SHP77 treated with DMSO at 0.1 percent for 48 hours (cell line): ENCODE results near the gene DEAF1.
"Not testable (repeated sequence)": the region's sequence is repeated elsewhere in the genome, so short reads cannot be mapped to it uniquely, and the experiment has no call there.

Experiments used
- DNase-seq: peaks from one replicate; lab custom pipeline; 2025; lab: John Stamatoyannopoulos, UW

DEAF1 gene

DNA sequence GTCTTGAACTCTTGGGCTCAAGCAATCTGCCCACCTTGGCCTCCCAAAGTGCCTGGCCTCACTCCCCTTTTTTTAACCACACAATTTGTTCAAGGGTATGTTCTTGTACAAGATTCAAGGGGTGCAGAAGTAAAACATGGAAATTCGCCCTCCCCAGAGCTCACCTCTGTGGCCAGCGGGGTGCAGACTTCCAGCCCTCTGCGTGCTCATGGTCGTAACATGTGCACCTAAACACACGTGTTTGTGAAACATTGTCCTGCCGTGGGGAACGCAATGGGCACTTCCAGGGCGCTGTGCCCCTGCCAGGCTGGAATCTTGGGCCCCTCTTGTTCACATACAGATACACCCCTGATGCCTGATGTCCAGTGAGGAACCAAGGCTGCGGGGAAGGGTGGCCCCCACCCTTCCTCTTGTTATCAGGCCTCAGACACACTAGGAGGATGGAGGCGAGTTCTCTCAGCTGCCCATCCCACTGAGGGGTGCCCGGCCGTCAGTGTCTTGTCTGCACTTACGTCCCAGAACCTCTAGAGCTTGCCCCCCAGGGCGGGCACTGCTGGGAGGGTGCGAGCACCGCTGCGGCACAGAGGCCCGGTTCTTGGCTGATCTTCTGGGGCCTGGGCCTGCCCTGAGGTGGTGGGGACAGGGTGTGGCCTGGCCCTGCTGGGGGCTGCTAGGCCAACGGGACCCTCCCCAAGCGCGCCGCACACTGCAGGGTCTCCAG lies 6.9 kb upstream of the DEAF1 start:
- no peak for DNase-seq

DNA sequence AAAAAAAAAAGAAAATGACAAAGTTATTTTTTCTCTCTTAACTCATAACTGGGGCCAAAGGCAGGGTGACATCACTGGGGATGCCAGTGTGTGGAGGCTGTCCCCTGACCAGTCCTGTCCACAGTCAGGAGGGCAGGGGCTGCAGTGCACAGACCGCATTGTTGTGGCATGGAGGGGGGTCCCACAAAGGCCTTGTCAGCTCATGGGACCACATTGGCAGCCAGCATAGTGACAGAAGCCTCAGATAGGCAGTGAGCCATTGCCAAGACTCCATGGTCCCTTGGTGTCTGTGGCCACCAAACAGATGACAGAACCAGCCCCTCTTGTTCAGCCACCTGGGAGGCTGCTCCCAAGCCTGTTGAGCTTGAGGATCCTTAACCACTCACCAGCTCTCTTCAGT lies 4.7 kb upstream of the DEAF1 start:
- DNase-seq = no peak

DNA sequence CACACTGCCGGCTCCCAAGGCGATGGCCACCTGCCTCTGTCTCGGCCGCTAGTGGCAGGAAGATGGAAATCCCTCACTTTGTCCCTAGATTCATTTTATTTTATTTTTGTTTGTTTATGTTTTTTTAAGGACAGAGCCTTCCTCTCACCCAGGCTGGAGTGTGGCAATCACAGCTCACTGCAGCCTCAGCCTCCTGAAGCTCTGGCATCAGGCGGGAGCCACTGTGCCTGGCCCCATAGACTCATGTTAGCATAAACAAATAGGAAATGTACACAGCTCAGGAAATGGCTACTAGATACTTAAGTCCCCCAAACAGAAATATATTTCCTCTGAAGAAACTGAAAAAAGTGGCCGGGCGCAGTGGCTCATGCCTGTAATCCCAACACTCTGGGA lies 4.1 kb upstream of the DEAF1 start:
- DNase-seq = no peak

DNA sequence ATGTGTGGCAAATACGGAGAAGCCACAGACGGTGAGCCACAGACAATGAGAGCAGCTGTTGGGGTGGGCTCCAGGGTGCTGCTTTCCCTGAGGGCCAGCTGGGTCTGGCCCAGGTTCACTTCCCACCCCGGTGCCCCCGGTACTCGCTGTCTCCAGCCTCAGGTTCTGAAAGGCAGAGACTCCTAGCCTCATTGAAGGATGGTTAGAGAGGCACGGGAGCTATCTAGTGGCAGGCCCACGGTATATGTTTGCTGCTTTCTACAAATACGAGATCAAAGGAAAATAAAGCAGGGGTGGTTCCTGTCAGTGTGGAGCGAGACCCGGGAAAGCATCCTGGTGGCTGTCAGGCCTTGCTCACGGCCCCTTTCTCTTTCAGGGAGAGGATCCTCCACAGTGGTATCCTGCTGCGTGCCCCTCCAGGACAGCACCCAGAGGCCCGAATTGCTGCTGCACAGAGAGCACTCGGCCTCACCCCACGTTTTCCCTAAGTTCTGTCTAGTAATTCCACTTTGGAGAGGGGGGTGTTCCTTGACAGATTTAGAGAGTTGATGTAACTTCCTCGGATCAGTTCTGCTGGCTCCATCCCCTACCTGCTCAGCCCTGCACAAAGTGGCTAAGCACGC lies 3.6 kb upstream of the DEAF1 start:
- DNase-seq = no peak

DNA sequence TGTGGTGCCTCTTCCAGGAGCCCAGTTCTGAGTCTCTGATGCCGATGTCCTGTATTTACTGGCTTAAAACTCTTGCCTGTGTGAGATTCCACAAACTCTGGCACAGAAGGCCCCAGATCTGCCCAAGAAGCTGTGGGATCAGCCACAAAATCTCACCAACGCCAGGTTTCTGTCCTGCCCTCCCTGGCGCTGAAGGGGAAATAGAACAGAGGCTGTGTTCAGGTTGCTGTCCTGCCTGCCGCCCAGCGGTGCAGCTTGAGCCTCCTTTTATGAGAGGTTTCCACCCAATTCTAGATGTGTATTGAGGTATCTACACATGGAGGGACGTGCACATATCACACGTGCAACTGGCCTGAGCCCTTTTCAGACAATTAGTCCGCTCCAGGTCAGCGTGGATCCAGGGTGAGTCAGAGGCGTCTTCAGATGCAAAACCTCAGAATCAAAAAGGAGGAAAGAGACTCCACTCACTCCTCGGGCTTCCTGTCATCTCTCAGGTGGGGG lies 2.8 kb upstream of the DEAF1 start:
- no peak for DNase-seq

DNA sequence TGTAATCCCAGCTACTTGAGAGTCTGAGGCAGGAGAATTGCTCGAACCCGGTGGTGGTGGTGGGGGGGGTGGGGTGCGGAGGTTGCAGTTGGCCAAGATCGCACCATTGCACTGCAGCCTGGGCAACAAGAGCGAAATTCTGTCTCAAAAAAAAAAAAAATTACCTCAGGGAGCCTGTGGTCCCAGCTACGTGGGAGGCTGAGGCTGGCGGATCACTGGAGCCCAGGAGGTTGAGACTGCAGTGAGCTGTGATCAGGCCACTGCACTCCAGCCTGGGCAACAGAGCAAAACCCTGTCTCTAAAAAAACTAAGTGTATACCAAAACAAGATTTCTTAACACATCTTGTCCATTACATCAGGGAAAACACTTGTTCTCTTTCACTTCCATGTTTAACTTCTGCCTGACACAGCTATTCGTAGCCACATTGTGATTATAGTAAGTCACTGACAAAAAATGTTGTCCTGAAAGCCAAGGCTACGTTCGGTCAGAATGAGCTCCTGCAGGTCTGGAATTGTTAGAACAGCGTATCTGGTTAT lies 2.0 kb upstream of the DEAF1 start:
- DNase-seq = no peak

DNA sequence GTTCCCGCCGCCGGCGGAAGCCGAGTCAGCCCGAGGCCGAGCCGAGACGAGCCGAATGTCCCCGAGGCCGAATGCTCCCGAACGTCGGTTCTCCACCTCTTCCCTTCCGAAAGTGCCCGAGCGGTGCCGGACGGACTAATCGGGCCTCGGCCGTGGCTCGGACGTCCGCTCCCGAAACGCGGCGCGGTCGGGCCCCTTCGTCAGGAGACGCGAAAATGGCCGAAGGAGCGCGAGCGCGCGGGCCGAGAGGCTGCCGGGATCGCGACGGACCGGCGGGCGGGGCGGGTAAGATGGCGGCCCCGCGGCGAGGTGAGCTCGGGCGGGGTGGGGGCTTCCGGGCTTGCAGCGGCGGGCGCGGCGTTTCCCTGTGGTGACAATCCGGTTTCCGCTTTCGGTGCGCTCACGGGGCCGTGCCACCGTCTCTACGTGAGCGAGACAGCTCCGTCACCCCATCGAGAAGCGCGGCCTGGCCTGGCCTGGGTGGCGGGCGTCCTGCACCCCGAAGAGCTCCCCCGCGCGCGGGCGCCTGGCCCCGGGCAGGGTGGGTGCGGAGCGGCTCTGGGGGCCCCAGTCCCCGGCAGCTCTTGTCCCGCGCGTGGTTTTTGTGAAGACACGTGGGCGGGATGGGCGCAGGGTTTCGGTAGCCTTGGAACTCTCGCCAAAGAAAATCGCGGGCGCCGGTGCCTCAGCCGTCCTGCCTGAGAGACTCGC lies 671 bp upstream of the DEAF1 start, which contains the start of gene TMEM80:
TMEM80 (plus strand) TSS at position 279 of the 711 bp plus-strand sequence; CDS start at position 291, 12 bp downstream.
- no peak for DNase-seq

DNA sequence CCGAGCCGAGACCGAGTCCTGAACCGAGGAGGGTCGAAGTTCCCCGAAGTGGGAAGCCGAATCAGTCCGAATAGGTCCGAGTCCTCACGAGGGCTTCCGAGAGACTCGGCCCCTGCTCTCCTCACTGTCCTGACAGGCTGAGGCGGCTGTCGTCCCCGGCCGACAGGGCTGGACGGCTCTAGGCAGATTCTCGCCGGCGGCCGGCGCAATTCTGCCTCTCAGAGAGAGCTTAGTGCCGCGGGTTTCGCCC lies 191 bp upstream of the DEAF1 start:
- DNase-seq = peak; percentile 16

DNA sequence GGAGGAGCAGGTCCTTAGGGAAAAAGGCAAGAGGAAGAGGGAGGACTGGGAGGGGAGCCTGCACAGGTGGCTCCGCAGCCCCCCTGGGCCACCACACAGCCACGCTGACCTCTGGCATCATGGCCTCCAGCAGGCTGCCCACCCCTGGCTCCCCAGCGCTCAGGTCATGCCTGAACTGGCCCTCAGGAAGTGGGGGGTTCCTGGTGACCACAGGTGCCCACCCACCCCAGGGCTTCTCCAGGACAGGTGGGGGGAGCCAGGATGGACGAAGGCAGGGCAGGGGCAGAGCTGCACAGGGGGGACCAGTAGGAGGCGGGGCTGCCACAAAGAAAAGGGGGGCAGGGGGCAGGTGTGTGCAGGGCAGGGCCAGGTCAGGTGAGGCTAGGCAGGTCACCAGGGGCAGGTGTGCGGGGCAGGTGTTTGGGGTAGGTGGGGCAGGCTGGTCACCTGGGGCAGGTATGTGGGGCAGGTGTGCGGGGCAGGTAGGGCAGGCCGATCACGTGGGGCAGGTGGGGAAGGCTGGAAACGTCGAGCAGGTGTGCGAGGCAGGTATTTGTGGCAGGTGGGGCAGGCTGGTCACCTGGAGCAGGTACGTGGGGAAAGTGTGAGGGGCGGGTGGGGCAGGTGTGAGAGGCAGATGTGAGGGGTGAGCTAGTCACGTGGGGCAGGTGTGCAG lies 997 bp downstream of the DEAF1 start:
- DNase-seq = no peak

DNA sequence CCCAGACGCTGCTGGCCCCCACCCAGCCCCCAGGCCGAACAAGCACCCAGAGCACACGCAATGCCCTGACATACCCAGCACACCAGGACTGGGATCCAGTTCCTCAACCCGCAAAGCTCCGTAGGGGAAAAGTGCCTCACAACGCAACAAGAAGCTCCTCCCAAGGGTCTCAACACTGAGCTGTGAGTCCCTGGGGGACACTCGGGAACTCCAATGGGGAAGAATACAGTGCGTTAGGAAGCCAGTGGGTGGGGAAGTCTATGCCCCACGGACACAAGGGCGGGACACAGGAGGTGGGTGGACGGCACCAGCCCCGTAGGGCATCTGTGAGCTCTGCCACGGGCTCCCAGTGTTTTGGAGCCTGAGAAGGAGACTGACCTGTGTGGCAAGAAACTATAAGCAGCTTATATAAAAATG lies 1.6 kb downstream of the DEAF1 start:
- DNase-seq = no peak

DNA sequence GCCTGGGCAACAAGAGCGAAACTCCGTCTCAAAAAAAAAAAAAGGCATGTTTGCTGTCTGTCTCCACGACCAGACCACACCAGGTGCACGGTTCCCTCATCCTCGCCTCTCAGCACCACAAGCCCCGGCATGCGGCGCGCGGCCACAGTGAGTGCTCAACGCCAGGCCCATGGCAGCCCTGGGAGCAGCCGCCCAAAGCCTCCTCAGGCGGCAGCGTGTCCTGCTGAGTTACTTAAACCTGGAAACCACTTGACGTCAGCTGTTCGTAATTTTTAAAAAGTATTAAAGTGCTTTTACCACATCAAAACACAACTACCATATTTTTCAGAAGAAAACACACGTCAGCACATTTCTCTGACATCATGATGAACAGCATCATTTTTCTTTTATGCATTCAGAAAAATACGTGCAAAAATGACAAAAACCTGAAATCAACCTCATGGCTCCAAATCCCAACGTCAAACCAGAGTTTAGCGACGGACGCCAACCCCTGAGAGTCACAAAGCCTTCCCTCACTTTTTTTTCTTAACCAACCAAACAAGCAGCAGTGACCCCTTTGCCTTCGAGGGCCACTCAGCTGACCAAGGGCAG lies 2.1 kb downstream of the DEAF1 start:
- no peak for DNase-seq

DNA sequence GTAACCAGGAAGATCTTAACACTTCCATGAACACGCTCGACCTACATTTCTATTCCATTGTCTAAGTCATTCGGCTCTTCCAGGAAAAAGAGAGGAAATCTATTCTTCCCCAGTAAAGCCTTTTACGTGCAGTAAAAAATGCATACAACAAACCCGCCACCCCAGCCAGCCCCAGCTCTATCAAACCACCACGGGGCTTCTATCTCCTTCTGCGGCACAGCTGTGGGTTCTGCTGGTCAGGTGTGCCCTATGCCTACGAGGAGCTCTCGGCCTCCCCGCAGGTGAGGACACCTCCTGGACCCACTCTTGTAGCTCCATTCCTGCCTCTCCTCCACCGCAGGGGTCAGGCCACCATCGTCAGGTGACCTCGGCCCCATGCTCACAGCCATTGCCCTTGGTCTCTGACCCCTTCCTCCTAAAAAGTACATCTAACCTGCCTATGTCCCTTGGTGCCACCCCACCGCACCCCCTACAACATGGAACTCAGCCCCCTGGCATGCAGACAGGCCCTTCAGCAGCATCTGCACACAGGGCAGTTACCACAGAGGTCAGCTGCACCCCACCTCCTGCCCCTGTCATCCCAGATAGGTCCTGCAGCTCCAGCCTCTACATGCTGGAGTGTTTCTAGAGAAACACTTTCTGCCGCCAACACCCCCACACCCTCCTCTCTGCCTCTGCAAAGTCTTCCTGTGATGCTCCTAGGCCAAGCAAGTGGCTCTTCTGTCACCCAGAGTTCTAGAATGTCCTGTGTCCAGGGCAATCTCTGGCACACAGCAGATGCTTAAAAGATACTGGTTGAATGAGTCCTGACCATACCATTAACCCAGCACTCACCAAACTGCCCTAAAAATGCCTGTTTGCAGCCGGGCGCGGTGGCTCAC lies 3.1 kb downstream of the DEAF1 start:
- no peak for DNase-seq

DNA sequence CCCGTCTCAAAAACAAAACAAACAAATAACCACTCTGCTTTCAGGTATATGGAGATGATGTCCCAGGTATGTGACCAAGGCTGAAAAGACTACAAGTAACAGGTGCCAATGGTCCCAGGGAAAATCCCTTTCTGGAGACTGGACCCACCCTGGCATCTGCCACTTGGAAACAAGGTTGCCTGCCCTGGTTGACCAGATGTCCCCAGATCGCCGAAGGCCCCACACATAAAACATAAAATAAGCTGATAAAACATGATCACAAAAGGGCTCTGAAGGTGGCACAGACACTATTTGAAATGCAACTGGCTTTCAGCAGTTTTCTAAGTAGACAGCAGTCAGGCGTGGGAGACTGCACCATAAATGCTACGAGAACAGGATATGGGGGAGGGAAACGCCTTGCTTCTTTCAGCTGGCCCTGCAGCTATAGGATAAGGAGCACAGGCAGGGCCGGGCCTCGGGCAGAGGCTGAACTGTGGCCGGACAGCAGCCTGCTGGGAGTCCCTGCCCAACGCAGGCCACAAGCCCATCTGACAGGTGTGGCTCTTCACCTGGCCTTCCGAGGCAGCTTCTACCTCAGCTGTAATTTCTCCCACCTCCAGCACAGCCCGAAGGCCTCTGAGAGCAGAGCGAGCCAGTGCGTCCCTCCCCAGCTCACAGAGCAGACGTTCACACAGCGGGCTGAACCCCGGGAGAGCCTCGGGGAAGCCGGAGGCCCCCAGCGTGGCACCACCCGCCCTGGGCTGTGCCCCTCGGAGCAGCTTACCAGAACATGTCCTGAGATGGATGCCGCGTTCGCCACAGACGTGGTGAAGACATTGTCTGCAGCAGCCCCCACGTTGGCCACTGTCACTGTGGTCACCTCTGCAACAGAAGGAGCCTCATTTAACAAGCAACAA lies 4.0 kb downstream of the DEAF1 start:
- no peak for DNase-seq

DNA sequence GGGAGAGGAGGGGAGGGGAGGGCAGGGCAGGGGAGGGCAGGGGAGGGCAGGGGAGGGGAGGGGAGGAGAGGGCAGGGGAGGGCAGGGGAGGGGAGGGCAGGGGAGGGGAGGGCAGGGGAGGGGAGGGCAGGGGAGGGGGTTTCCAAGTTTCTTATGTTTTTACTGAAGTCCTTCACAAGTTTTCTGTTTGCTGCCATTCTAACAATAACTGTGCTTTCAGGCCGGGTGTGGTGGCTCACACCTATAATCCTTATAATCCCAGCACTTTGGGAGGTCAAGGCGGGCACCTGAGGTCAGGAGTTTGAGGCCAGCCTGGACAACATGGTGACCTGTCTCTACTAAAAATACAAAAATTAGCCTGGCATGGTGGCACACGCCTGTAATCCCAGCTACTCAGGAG lies 4.8 kb downstream of the DEAF1 start:
- not testable (repeated sequence) for DNase-seq

DNA sequence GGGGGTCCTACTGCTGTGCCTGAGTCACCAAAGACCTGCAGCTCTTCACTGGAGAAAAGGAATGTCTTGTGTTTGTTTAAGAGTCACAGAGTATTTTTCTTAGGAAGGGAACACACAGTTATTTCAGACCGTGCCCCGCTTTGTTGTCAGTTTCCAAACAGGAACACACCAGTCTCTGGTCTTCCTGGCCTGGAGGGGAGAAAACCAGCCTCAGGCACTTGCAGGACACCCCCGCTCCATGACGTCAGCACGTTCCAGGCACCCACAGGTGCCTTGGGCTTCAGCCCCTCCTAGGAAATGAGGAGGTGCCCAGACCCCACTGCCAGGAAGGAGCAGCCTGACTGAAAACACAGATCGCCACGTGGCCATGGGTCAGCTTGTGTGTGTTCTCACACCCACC lies 5.4 kb downstream of the DEAF1 start:
- DNase-seq = no peak

DNA sequence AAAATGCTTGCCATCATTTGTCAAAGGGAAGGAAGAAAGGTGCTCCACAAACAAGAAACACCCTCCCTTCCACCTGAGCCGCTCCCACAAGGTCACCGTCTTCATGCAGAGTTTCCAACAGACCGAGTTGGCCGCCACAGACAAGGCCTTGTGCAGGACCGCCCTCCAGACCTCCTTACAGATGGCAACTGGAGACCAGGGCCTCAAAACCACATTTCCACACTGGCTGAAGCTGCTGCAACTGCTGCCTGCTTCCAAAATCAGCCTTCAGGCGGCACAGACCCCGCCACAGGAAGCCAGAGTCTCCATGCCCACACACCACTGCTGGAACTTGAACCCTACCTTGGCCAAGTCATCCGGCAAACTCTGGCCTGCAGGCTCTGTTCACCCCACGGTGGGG lies 6.3 kb downstream of the DEAF1 start:
- DNase-seq = no peak

DNA sequence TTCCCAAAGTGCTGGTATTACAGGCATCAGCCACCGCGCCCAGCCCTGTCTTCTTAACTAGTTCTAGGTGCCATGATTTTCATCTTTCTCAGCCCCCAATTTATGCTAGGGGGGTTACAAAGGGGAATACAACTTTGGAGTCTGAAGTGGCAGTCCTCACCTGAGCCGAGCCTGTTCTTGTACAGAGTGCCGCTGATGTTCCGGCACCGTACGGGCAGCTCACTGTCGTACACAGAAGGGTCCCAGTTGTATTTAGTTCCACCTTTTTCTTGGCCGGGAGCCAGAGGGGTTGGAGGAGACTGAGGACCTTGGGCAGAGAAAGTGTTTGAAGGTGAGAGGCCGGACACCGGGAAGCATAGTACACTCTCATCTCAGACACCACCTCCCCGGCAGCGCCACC lies 7.3 kb downstream of the DEAF1 start:
- no peak for DNase-seq

DNA sequence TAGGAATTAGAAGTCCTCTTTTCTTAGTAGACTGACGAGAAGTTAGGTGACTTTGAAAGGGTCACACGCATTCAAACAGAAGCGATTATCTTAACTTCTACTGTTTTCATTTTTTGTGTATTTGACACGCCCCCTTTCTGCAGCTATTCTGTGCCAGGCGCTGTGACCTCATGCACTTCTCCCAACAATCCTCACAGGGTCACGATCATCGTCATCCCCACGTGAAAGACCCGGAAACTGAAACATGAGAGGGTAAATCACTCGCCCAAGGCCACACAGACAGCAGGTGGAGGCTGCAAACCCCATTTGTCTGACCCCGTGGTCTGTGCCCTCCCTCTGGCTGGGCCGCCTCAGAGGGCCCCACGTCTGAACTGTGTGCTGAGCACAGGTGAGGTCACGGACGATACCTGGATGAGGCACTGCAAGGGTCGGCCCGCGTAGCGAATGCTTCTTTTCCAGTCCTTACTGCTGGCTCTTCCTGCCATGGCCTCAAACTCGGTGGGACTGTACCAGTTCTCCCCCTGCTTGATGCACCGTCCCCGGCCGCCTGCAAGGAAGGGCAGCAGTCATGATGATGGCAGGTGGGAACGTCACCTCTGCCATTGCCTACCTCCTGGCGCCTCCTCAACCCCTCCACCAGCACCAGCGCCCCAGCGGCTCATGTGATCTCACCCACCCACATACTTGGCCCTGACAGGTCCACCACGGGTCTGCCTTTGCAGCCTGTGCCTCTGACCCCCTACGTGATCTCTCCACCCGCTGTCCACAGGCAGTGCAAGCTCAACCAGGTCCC lies 8.4 kb downstream of the DEAF1 start:
- DNase-seq = no peak

DNA sequence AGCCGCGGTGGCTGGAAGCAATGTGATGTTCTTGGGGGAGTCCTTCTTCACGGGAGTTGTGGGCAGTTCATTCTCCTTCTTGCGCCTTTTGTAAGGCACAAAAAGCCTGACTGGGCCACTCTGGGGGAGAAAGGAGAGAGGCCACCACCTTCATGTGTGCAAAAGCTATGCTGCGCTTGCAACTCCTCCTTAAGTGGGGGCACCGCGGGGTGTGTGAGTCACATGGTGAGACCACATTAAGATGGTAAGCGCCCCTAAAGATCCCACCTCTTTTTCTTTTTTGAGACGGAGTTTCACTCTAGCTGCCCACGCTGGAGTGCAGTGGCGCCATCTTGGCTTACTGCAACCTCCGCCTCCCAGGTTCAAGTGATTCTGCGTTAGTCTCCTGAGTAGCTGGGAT lies 14.1 kb downstream of the DEAF1 start:
- DNase-seq = no peak
